PFSK-1 (cell line): ENCODE results near the gene EPHB4.

Source experiments
- FOXP2 ChIP-seq: optimal IDR thresholded peaks from 2 replicates; pipeline ENCODE3; 2011; ENCODE audit warnings: borderline replicate concordance, control low read depth, inconsistent platforms; ENCODE audit not compliant: insufficient read depth; ENCODE audit errors: extremely low read length, extremely low read depth
- POLR2AphosphoS5 ChIP-seq: IDR thresholded peaks from 2 replicates; pipeline ENCODE4 v1.6.1; 2012; ENCODE audit warnings: low read depth, mild to moderate bottlenecking, control low read depth, low read length, moderate library complexity
- REST ChIP-seq, 2 experiments: IDR thresholded peaks; 2 replicates each; pipeline versions ENCODE4 v1.6.1 to v1.8.0; 2011 to 2012; ENCODE audit warnings: low read depth in 2 of 2, low read length in 2 of 2, control low read depth in 1 of 2, inconsistent platforms in 1 of 2, mild to moderate bottlenecking in 1 of 2, moderate library complexity in 1 of 2; ENCODE audit not compliant: insufficient read depth in 1 of 2
- SIN3A ChIP-seq: IDR thresholded peaks from 2 replicates; pipeline ENCODE4 v1.6.1; 2012; ENCODE audit warnings: mild to moderate bottlenecking, low read length, moderate library complexity, borderline replicate concordance; ENCODE audit not compliant: insufficient read depth
- TAF1 ChIP-seq: IDR thresholded peaks from 2 replicates; pipeline ENCODE4 v1.6.1; 2012; ENCODE audit warnings: low read length, control low read depth, borderline replicate concordance; ENCODE audit not compliant: insufficient read depth

EPHB4 gene

DNA sequence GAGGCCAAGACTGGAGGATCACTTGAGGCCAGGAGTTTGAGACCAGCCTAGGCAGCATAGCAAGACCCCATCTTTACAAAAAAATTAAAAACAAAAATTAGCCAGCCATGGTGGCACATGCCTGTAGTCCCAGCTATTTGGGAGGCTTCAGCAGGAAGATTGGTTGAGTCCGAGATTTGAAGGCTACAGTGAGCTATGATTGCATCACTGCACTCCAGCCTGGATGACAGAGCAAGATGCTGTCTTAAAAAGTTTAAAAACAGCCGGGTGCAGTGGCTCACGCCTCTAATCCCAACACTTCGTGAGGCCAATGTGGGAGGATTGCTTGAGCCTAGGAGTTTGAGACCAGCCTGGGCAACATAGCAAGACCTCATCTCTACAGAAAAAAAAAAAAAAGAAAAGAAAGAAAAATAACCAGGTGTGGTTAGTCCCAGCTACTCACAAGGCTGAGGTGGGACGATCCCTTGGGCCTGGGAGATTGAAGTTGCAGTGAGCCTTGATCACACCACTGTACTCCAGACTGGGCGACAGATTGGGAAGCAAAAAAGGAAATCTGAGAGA lies 49.2 kb downstream of the EPHB4 start:
- TF ChIP-seq REST (IDR thresholded peaks at IDR 0.05; ENCODE audit: insufficient read depth in 1 of 2, low read depth in 2 of 2, low read length in 2 of 2) (no peak), FOXP2 (no peak), POLR2AphosphoS5 (no peak), SIN3A (no peak)

DNA sequence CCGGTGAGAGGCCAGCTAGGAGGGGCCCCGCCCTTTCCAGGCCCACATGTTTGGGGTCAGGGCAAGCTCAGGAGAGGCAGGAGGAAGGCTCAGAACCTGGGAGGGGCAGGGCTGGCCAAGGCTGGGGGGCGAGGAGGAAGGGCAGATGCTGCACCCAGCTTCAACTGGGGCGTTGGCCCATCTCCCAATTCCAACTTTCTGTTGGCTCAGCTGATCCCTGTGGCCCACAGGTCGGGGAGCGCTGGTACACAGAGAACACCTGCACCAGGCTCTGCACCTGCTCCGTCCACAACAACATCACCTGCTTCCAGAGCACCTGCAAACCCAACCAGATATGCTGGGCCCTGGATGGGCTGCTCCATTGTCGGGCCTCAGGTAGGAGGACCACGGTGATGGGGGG lies 53.8 kb downstream of the EPHB4 start:
- TF ChIP-seq FOXP2 (no peak), POLR2AphosphoS5 (no peak), TAF1 (no peak), SIN3A (no peak), REST (IDR thresholded peaks at IDR 0.05; ENCODE audit: insufficient read depth in 1 of 2, low read depth in 2 of 2, low read length in 2 of 2) (no peak)

- TF ChIP-seq TAF1 (no peak), REST (IDR thresholded peaks at IDR 0.05; ENCODE audit: insufficient read depth in 1 of 2, low read depth in 2 of 2, low read length in 2 of 2) (no peak), FOXP2 (no peak), SIN3A (no peak), POLR2AphosphoS5 (no peak)
Observed at GRCh38 chr7:100768784-100769183, 58.5 kb downstream of the EPHB4 start.

- TF ChIP-seq SIN3A (no peak), FOXP2 (no peak), TAF1 (no peak), POLR2AphosphoS5 (no peak), REST (IDR thresholded peaks at IDR 0.05; ENCODE audit: insufficient read depth in 1 of 2, low read depth in 2 of 2, low read length in 2 of 2) (no peak)
Observed at GRCh38 chr7:100765250-100765649, 62.1 kb downstream of the EPHB4 start.

DNA sequence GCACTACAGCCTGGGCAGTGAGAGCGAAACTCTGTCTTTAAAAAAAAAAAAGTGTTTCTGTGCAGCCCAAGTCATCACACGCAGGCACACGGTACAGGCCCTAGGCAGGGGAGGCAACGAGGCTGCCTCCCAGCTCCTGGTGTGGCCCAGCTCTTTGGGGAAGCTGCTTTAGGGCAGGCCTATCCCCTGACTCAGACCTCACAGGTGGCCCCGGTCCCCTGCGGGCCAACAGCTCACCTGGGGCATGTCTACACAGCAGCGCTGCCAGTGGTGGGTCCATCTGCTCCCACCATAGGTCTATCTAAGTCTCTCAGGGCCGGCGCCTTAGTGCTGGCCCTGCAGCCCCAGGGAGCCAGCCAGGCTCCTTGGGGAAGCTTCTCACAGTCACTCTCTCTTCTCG lies 62.5 kb downstream of the EPHB4 start:
- TF ChIP-seq REST (IDR thresholded peaks at IDR 0.05; ENCODE audit: insufficient read depth in 1 of 2, low read depth in 2 of 2, low read length in 2 of 2), result no peak
- TF ChIP-seq POLR2AphosphoS5, result no peak
- no peak for TF ChIP-seq FOXP2
- TF ChIP-seq TAF1, result no peak
- TF ChIP-seq SIN3A, result no peak
